GM12878 (cell line): Measurements from ENCODE around the gene HMCN1.

Experiments used
- PML ChIP-seq: IDR thresholded peaks from 2 replicates; pipeline ENCODE4 v1.6.1; 2012; ENCODE audit warnings: low read length, inconsistent platforms
- RFX5 ChIP-seq: IDR thresholded peaks from 2 replicates; pipeline ENCODE4 v1.6.1; 2011; ENCODE audit warnings: low read depth, low read length, improper control_type of control experiment

- TF ChIP-seq PML (no peak), RFX5 (no peak)
Measured at GRCh38 chr1:185843297-185843869, 109.2 kb downstream of the HMCN1 start.
